NOMO-1 (cell line): ENCODE data around the gene PACRG.

Source experiments
- DNase-seq, 2 experiments: peaks; one replicate each; lab custom pipeline; 2025; ENCODE audit not compliant: unreplicated experiment in 2 of 2; lab: John Stamatoyannopoulos, UW

The PACRG gene

DNA sequence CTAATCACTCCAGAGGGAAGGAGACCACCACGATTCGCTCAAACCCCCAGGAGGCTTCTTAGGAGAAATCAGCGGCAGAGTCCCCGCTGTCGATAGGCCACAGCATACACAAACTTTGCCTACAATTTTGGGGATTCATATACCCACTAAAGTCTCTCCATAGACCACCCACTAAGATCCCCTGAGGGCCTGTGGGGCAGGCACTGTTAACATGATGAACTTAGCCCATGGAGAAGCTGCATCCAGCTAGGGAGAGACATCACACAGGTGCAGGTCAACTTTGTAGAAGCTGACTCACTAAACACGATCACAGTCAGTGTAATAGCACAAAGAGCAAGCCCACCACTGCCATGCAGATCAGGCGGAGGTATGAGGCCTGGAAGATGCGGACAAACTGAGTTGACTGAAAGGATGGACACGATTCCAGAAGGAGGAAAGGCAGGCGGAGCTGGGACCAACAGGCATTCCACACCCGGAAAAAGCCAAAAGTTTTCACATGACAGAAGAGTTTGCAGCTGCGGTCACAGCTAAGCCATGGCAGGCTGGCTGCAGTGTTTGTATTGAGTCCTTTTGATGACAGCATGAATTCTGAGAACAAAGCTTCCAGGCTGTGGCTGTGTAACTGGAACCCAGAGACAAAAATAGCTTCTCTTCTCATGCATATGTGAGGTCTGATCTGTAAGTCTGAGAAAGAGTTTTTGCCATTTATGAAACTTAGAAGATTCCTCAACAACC is 611.1 kb downstream of the PACRG start:
- no peak for DNase-seq

DNA sequence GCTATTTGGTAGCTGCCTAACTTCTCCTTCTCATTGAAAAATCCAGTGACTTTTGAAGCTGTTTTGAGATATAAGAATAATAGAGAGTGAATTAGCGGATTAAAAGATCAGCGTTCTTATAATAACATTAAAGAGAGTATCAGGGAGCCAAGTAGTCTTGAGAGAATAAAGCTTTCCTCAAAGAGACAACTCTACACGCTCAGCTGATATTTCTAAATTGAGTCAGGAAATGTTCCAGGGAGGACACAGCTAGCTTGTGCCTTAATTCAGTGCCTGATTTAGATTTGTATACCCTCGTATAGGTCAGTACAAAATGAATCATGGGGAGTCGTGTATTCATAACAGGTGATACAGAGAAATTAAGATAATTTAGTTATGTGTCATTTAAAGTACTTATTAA is 611.7 kb downstream of the PACRG start:
- no peak for DNase-seq

DNA sequence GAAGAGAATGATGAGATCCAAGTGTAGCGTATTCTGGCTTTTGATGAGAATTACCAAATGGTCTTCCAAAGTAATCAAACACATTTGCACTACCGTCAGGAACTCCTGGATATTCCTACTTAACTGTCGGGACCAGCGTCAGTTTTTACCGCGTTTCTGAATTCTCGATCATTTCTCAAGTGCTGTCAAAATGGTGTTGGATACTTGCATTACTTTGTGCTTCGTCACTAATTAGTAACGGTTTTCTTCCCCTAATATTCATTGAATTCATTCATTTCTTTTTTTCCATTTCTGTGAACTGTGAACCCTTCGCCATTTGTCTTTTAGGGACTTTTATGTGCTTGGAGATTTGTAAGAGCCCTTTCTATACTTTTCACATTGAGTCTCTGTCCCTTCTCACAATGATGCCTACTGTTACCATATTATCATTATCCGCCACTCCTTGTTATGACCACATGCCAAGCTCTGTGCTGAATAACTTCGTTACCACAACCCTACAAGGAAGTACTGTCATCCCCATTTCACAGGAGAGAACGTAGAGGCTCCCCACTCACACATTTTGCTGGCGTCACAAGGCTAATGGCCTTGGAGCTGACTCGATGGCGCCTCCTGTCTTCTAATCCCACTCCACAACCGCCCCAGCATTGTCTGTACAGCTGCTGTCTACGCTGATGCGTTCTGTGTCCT is 612.6 kb downstream of the PACRG start:
- no peak for DNase-seq

DNA sequence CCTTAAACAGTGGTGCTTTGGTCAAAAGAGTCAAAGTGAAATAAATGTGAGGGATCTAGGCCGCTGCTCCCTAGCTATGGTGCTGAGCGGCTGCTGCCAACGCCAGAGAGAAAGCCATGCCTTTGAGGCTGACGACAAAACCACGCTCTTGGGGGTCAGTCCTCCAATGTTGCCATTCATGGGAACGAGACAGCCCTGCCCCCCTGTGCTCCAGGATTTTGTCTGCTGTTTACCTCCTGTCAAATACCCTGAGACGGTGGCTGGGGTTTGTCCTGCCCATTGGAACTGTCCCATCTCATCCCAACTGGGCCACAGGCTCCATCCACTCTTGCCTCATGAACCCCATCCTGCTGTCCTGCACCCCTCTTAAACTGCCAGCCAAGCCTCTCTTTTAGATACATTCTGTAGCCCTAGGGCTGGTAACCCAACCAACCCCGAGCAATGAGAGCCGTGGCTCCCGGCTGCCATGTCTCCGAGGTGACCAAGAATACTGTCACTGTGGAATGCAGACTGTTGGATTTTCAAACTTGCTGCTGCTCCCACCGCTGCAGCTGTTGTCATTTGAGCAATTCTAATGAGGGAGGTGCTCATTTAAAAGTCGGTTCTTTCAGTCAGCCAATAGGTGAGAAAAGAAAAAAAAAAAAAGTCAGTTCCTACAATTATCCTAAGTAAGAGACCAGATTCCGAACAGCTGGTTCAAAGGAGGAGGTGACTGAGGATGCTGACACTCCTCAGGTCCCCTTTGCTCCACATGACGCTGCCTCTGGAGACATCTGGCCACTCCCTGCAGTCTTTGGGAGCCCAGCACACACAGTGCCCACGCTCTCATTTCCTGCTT is 613.7 kb downstream of the PACRG start:
- no peak for DNase-seq

DNA sequence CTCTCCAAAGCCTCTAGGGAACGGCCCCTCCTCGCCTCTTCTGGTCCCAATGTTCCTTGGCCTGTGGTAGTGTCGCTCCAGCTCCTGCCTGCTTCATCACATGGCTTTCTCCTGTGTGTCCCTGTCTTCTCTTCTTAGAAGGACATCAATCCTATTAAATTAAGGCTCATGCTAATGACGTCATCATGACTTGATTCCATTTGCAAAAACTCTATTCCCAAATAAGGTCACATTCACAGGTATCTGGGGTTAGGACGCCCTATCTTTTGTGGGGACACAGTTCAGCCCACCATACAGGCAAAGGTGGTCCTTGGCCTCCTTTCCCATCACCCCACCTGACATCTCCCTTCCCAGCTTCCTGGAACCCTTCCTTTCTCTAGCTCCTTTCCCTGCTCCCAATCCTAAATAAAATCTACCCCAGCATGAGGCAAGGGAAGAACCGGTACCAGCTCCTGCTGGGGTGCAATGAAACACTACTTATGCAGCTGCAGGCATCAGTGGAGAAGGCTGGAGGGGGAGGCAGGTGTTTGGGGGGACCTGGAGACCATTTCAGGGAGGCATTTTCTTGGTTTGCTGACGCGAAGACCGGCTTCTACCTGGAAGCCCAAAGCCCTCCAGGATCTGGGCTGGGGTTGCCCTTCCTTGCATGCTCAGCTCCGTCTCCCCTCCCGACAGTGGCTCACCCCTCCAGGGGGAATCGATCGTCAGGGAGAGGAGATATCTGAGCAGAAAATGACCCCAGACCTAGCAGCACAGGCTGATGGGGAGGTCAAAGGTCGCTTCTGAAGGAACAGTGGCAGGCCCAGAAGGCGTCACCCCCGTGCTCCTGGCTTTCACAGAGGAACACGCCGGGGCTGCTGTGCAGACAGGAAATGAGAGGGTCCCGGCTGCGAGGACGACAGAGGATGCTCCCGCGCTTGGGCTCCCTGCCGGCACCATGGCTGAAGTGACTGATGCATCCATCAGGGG is 615.1 kb downstream of the PACRG start:
- DNase-seq, result no peak

DNA sequence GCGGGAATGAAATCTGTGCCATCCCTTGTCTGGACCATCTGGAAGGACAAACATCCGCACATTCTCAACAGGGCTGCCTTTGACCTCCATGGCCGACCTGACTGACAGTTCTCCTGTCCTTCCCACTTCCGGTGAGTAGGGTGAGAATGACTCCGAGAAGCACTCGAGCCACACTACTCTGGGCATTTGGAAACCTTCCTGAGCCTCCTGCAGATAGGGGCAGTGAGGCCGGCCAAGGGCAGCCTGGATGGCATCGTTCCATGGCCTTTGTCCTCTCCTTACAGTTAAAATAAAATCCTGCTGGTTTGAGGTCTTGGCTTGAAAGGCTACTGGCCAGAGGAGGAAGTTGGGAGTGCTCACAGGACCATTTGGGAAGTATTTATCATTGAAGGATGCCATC is 615.8 kb downstream of the PACRG start:
- DNase-seq, result no peak

DNA sequence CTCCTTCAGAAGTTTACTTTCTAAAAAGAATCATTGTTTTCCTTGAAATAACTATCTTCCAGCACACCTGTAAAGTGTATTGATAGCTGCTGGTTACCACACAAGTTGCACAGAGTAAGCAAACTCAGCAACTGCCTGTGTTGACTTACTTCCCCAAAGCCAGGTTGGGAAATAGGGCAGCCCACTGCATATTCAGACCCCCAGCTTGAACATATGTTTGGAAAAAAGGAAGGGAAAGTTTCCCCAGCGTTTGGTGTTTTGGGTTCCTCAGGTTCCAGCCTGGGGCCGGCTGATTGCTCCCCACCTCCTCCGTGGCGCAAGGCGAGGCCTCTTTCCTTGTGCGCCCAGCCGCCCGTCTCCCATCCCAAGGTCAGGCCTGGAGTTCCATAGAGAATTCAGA is 616.6 kb downstream of the PACRG start:
- DNase-seq, result peak in 1 of 2 experiments; percentile 22

DNA sequence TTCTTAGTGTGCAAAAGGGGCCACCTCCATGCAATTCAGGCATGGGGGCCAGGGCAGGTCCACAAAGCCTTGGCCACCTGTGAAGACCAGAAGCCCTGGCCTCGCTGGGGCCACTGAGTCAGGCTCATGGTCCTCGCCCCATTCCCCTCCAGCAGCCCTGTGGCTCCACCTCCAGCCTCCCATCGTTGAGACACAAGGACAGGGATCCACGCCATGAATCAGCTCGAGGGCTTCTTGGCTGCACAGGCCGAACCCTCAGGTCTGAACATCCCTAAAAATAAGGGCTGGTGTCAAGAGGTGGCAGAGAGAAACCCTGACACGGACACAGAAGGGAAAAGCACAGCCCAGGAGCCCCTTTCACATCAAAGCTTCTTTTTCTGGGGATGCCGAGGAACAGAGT is 618.2 kb downstream of the PACRG start:
- DNase-seq, result no peak

DNA sequence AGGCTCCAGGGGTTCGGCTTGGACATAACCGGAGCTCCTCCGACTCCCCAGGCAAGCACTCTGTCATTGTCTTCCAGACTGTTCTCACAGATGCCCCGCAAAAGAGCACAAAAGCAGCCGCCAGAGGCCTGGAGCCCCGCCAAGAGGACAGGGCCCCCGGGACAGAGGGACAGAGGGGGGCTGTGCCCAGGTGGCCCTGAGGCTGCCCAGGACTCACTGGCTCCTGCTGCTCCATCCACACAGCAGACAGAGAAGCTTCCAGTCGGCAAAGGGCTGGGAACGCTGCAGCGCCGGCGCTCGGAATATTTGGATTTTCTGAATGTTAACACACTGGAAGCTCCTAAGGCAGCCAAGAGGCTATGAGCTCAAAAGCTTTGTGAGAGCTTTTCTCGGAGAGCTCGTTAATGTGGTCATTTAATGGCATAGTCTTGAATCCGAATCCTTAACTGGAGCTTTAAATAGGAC is 618.8 kb downstream of the PACRG start:
- DNase-seq, result no peak

DNA sequence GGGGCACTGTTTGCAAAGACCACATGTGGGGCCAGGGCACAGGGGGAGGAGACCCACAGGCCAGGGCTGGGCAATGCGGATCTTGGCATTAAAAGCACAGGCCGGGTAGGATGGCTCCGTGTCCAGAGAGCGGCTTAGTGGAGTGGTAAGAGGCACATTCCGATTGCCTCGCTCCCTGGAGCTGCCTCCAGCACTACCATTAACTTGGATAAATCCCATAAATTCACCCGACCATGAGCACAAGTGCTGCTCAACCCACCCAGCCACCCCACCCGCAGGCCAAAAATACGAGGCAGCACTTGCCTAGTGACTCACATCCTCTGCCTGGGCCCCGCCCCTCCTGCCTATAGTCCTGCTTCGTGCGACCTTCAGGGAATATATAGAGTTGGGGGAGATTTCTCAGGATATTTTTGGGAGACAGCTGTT is 619.3 kb downstream of the PACRG start:
- DNase-seq, result no peak

DNA sequence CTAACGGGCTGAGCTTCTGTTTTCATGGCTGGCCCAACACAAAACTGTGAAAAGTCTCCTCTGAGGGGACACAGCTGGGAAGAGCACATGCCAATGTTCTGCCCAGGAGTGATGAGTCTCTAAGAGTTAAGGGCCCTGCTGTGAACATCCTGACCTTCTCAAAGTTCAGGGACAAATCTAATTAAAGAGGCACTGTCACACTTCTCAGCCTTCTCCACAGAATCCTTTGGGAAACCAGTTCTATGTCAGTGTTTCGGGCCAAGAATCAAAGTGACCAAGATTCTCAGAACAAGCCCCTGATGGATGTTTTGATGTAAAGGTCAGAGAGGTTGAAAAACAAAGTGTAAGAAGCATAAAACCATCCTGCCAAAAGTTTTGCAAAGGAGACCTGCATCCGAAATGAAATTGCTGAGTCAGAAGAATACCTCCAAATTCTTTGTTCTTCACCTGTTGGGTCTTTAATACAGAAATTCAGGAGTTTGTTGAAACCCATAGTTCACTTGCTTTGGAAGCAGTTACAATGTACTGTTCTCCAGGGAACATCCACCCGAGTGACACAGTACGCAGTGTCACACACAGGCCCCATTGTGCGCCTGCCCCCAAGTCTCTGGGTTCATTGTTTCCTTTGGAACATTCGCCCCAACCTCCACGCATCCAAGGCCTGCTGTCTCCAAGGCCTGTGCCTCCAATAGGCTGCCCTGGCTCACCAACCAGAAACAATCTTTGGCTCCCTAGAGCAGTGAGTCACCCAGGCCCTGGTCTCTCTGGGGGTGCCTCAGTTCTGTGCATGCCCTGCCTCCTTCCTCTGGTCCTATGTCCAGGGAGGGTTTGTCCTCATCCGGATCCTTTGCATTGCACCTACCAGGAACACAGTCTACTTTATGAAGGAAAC is 621.3 kb downstream of the PACRG start:
- no peak for DNase-seq

DNA sequence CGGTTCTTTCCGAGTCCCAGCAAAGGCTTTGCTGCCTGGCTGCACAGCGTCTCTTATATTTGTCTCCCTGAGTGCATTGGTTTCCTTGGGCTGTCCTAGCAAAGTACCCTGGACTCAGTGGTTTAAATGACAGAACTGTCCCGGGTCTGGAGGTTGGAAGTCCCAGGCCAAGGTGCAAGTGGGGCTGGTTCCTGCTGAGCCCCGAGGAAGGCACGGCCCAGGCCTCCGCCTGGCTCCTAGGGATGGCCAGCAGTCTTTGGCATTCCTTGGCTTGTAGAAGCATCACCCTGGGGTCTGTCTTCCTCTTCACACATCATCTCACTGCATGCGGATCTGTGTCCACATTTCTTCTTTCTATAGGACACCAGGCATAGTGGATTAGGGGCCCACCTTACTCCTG is 621.9 kb downstream of the PACRG start:
- no peak for DNase-seq

DNA sequence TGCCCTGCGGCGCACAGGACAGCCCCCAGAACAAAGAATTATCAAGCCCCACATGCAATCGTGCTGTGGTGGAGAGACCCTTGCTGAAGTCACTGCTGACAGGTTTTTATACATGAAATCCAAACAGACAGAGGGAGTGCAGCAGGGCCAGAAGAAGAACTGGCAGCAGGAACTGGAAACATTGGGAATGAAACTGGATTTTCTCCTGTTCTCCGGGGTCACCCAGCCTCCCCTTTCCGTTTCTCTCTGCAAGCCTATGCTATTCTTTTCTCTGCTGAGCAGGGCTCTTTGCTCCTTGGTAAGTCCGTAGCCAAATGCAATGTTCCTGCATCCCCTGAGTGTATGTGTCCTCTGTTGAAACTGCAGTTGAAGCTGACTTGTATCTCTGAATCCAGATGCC is 623.2 kb downstream of the PACRG start:
- DNase-seq, result no peak

DNA sequence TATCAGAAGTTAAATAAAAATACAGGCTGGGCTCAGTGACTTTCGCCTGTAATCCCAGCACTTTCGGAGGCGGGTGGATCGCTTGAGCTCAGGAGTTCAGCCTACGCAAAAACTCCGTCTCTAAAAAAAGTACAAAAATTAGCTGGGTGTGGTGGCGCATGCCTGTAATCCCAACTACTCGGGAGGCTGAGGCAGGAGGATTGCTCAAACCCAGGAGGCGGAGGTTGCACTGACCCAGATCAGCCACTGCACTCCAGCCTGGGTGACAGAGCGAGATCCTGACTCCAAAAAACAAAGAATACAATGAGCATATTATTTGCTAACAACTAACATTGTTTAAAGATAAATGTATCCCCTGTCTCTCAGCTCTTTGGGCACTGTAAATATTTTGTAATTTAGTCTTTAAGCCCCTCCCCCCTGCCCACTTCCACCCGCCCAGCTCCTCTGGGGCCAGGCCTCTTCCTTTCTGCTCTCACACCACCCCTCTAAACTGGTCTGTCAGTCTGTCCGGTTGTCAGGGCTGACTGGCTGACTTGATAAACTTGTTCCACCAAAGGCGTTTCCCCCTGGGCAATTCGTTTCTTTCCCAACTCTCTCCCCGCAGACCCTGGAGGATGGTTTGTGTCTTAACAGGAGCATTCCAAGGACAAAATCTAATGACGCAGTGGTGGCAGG is 624.4 kb downstream of the PACRG start:
- peak; percentile 8 to 40 for DNase-seq

DNA sequence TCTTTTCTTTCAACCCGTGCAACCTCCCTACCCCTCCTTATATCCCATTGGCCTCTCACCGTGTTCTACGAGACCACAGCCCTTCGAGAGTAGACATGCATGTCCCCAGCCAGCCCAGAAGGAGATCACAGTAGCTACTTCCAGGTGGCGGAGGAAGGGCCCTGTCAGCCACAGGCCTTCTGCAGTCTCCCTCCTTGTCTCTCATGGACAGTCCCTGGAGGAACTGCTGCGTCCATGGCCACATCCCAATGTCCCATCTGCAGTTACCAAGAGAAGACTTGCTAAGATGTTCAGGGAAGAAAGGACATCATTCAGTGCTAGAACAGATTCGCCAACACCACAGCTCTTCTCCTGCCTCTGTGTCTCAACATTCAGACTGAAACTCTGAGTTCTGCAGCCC is 625.2 kb downstream of the PACRG start:
- DNase-seq, result no peak

DNA sequence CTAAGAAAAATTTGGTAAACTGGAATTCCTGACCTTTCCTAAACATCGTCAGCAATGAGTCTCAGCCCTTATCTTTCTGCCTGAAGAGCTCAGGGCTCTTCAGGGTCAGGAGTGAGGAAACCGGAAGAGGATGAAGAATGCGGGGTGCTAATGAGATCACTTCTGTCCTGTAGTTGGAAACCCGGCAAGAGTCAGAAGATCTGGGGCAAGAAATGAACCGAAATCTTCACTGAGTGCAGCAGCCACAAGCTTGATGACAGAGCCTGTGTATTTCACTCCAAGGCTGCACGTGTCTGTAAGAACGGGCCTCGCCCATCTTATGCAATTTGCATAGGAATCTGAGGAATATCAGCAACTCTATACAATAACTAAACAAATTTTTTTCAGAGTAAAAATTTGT is 626.3 kb downstream of the PACRG start:
- DNase-seq, result peak in 1 of 2 experiments; percentile 57

DNA sequence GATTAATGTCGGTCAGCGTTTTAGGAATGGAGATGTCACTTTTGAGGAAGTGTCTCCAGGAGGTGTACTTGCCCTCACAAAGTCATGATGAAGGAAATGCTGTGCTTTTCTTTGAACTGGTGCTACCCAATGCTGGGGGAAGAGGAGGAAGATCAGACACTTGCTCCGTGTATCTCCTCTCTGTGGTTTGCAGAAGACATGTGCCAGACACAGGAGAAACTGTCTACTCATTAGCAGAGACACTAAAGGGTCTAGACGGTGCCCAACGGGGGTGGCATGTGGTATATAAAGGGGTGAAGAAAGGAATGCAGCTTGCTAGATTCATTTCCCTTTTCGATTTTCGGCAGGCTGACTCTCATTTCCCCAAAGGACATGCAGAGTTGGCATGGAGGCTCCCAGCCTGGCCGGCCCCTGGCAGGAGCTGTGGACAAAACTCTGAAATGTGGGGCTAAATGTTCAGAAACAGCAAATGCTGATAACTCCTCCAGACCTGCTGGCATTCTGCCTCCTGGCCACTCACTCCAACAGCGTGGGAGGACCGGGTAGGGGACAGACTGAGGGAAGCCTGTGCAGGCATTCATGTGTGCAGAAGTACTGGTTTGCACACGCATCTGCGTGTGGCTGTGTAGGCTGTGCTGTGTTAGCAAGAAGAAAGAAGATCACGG is 627.1 kb downstream of the PACRG start:
- DNase-seq, result peak; percentile 74 to 80

DNA sequence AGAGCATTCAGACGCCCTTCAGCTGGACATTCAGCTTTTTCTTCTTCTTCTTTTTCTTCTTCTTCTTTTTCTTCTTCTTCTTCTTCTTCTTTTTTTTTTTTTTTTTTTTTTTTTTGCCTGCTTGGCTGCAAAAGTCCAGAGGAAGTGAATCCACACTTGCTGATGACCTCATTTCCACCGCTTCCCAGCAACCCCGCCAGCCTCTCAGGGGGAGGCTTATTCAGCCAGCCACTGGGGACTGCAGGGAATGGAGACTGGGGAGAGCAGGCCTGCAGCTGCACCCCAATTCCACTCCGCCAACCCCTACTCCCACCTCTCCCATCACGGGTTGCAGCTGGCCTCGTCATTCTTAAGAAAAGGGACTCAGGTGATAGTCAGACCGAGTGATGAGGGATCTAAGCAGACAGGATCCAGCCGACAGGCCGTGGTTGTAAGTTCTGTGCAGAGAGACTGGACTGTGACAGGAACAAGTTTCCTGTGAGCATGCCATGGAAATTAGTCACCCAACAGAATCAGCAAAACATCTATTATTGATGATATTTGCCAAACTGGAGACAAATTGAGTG is 627.7 kb downstream of the PACRG start:
- DNase-seq, result peak in 1 of 2 experiments; percentile 75
